ENCODE data around the gene SEBOX. TPM values are rescaled to one million over a fixed set of nuclear protein-coding genes. Genes with fewer than 3 reads are reported as not detected.

The SEBOX gene
- total RNA-seq, 1 donor from 2014 or later: not detected

- Mint-ChIP-seq H3K4me1 (ENCODE audit: unreplicated experiment) (peaks cover 26% of the 10 kb centered on the region), H3K9me3 (no peaks in the 10 kb centered on the region), H3K27me3 (no peaks in the 10 kb centered on the region), H3K27ac (no peak overlapping the region), H3K4me3 (no peak overlapping the region), H3K36me3 (peaks cover 5% of the 10 kb centered on the region)
- TF ChIP-seq CTCF (conservative IDR thresholded peaks at IDR 0.05): no peak
- DNase-seq (ENCODE audit: extremely low spot score, unreplicated experiment): no peak
These were observed 37.8 kb upstream of the SEBOX start for GRCh38 chr17:28402844-28403243.

- DNase-seq (ENCODE audit: extremely low spot score, unreplicated experiment): no peak
- no peak for TF ChIP-seq CTCF (conservative IDR thresholded peaks at IDR 0.05)
- H3K27me3 Mint-ChIP-seq: no peaks in the 10 kb centered on the region
- H3K9me3 Mint-ChIP-seq: no peaks in the 10 kb centered on the region
- no peak overlapping the region for H3K27ac Mint-ChIP-seq
- H3K4me3 Mint-ChIP-seq: no peak overlapping the region
- H3K4me1 Mint-ChIP-seq (ENCODE audit: unreplicated experiment): peaks cover 21% of the 10 kb centered on the region
- H3K36me3 Mint-ChIP-seq: peaks cover 5% of the 10 kb centered on the region
These were observed 37.2 kb upstream of the SEBOX start for GRCh38 chr17:28402224-28402630.

GRCh38 chr17:28399808-28400207, 34.8 kb upstream of the SEBOX start:
- Mint-ChIP-seq H3K36me3 (peaks cover 5% of the 10 kb centered on the region), H3K27ac (no peak overlapping the region), H3K4me1 (ENCODE audit: unreplicated experiment) (peaks cover 16% of the 10 kb centered on the region), H3K4me3 (no peak overlapping the region), H3K9me3 (no peaks in the 10 kb centered on the region), H3K27me3 (no peaks in the 10 kb centered on the region)
- TF ChIP-seq CTCF (conservative IDR thresholded peaks at IDR 0.05): no peak
- DNase-seq (ENCODE audit: extremely low spot score, unreplicated experiment): no peak

DNA sequence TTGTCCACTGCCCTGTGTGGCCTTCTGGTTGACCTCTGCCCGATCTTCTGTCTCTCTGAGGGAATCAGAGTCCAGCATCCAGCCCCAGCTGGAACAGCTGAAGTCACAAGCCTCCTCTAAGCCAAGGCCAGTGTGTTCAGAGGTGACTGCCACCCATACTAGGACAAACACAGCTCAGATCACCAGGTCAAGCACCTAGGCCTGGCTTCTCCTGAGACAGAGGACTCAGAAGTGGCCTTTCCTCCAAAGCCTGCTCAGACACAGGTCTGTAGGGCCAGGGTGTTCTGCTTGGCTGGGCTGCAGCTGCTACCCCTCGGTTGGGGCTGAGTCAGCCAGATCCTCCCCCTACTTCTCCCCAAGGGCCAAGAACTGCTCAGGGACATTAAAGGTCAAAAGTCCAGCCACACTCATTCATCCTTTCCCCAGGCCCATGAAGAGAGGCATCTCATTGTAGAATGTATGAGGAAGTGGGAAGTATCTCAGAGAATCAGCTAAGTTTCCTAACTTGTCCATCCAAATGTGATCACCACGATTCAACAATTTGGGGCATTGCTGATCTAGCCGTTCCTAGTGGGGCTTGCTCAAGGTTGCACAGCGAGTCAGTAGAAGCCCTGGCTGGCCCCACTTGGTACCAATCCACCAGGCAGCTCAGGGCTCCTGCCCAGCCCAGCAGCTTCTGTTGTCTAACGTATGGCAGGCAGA, 33.4 kb upstream of the SEBOX start:
- TF ChIP-seq CTCF (conservative IDR thresholded peaks at IDR 0.05): no peak
- no peak for DNase-seq (ENCODE audit: extremely low spot score, unreplicated experiment)
- H3K27me3 Mint-ChIP-seq: no peaks in the 10 kb centered on the region
- peak overlapping the region; percentile 31 for H3K27ac Mint-ChIP-seq
- no peaks in the 10 kb centered on the region for H3K9me3 Mint-ChIP-seq
- peaks cover 5% of the 10 kb centered on the region for H3K36me3 Mint-ChIP-seq
- H3K4me1 Mint-ChIP-seq (ENCODE audit: unreplicated experiment): peaks cover 11% of the 10 kb centered on the region
- no peak overlapping the region for H3K4me3 Mint-ChIP-seq

- DNase-seq (ENCODE audit: extremely low spot score, unreplicated experiment): no peak
- Mint-ChIP-seq H3K9me3 (no peaks in the 10 kb centered on the region), H3K27ac (peak overlapping the region; percentile 31), H3K4me1 (ENCODE audit: unreplicated experiment) (peaks cover 11% of the 10 kb centered on the region), H3K27me3 (no peaks in the 10 kb centered on the region), H3K36me3 (peaks cover 5% of the 10 kb centered on the region), H3K4me3 (no peak overlapping the region)
- no peak for TF ChIP-seq CTCF (conservative IDR thresholded peaks at IDR 0.05)
These were observed 32.8 kb upstream of the SEBOX start for GRCh38 chr17:28397687-28398279.

Measured in type B pancreatic cell (in vitro differentiated cells).